ENCODE data around the gene RAC3. TPM values are rescaled to one million over a fixed set of nuclear protein-coding genes. Genes with fewer than 3 reads are reported as not detected.

Gene RAC3
- total RNA-seq, 1 donor from 2014 or later, result 0.82 TPM

DNA sequence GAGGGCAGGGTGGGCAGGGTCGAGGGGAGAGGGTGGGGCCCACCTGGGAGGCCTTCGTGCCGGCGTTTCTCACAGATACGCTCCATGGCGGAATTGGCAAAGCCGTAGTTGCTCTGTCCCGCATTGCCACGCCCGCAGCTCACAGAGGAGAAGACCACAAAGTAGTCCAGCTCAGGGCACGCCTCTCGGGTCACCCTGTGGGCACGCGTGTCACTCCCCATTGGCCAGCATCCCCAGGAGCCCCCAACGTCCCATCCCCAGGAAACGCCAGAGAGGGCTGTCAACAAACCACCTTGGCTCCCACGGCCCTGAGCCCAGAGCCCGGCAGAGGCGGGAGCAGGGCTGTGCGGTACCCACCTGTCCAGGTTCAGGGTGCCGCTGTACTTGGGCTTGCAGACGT is 50.5 kb downstream of the RAC3 start:
- Histone ChIP-seq H3K36me3 (peaks cover 79% of the 10 kb centered on the region), H3K27me3 (ENCODE audit: low read depth) (no peaks in the 10 kb centered on the region)
- TF ChIP-seq, protein P1, sequence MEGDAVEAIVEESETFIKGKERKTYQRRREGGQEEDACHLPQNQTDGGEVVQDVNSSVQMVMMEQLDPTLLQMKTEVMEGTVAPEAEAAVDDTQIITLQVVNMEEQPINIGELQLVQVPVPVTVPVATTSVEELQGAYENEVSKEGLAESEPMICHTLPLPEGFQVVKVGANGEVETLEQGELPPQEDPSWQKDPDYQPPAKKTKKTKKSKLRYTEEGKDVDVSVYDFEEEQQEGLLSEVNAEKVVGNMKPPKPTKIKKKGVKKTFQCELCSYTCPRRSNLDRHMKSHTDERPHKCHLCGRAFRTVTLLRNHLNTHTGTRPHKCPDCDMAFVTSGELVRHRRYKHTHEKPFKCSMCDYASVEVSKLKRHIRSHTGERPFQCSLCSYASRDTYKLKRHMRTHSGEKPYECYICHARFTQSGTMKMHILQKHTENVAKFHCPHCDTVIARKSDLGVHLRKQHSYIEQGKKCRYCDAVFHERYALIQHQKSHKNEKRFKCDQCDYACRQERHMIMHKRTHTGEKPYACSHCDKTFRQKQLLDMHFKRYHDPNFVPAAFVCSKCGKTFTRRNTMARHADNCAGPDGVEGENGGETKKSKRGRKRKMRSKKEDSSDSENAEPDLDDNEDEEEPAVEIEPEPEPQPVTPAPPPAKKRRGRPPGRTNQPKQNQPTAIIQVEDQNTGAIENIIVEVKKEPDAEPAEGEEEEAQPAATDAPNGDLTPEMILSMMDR (IDR thresholded peaks at IDR 0.05; ENCODE audit: borderline replicate concordance), result no peak

DNA sequence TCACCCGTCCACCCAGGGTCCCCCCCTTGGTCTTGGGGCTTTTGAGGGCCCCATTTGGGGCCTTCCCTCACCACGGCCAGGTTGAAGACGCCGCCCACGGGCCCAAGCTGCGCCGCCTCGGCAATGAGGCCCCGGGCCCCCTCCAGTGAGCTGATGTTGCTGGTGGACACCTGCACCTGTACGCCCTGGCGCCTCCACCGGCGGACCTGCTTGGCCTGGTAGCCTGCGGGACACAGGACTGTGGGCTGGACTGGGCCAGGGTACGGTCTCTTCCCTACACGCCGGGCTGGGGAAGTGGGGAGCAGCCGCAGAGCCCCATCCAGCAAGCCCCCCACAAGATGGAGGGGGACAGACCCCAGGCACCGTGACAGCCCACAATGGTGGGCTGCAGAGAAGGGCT is 51.0 kb downstream of the RAC3 start:
- DNase-seq, result no peak
- H3K36me3 ChIP-seq, result peaks cover 84% of the 10 kb centered on the region
- no peaks in the 10 kb centered on the region for H3K27me3 ChIP-seq (ENCODE audit: low read depth)
- TF ChIP-seq, protein P1 (IDR thresholded peaks at IDR 0.05; ENCODE audit: borderline replicate concordance), result no peak
- intact Hi-C loops (cut with micrococcal nuclease), result no loop called here
- no peak overlapping the region for H3K27ac ChIP-seq (replicated peaks)
- H3K9me3 ChIP-seq (replicated peaks), result no peaks in the 10 kb centered on the region
- no peak overlapping the region for H3K4me3 ChIP-seq
- no peaks in the 10 kb centered on the region for H3K4me1 ChIP-seq

More for the DNA sequence above, 50.5 kb downstream of the RAC3 start:
- no peak for DNase-seq
- Histone ChIP-seq H3K4me3 (no peak overlapping the region), H3K4me1 (no peaks in the 10 kb centered on the region), H3K9me3 (replicated peaks) (no peaks in the 10 kb centered on the region), H3K27ac (replicated peaks) (no peak overlapping the region)
- intact Hi-C loops (cut with micrococcal nuclease), result no loop called here

DNA sequence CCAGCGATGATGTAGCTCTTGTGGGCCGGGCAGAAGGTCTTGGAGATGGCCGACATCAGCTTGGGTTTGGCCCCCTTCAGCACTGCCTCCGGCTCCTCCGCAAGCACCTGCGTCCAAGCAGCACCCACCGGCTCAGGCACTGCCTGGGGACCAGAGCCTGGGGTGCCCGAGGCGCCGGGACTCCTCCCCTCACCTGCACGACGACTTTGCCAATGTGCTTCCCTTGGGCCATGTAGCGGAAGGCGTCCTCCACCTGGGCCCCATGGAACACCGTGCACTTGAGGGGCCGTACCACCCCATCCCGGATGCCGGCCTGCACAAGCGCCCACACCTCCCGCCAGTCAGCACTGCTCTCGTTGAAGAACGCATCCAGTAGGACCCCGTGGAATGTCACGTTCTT is 51.5 kb downstream of the RAC3 start:
- DNase-seq, result no peak
- intact Hi-C loops (cut with micrococcal nuclease), result no loop called here
- peaks cover 89% of the 10 kb centered on the region for H3K36me3 ChIP-seq
- TF ChIP-seq, protein P1 (IDR thresholded peaks at IDR 0.05; ENCODE audit: borderline replicate concordance), result no peak
- H3K9me3 ChIP-seq (replicated peaks), result no peaks in the 10 kb centered on the region
- no peak overlapping the region for H3K27ac ChIP-seq (replicated peaks)
- no peaks in the 10 kb centered on the region for H3K4me1 ChIP-seq
- no peak overlapping the region for H3K4me3 ChIP-seq
- H3K27me3 ChIP-seq (ENCODE audit: low read depth), result no peaks in the 10 kb centered on the region

Other genes with a start within 250 kb of the RAC3 start
- not detected for gene GCGR, start 227.5 kb upstream of the RAC3 start, total RNA-seq
- gene MCRIP1, start 198.4 kb upstream of the RAC3 start, total RNA-seq, result 110 TPM
- 0.25 TPM for gene PPP1R27, start 196.6 kb upstream of the RAC3 start, total RNA-seq
- gene P4HB, start 171.1 kb upstream of the RAC3 start, total RNA-seq, result 267 TPM
- gene ARHGDIA, start 160.3 kb upstream of the RAC3 start, total RNA-seq, result 95.1 TPM
- 32.1 TPM for gene ALYREF, start 140.1 kb upstream of the RAC3 start, total RNA-seq
- 161 TPM for gene ANAPC11, start 140.0 kb upstream of the RAC3 start, total RNA-seq
- 0.19 TPM for gene NPB, start 129.4 kb upstream of the RAC3 start, total RNA-seq
- 48.1 TPM for gene PCYT2, start 120.3 kb upstream of the RAC3 start, total RNA-seq
- gene SIRT7, start 113.5 kb upstream of the RAC3 start, total RNA-seq, result 8.5 TPM
- 24.3 TPM for gene MAFG, start 103.9 kb upstream of the RAC3 start, total RNA-seq
- gene PYCR1, start 94.4 kb upstream of the RAC3 start, total RNA-seq, result 3.8 TPM
- gene MYADML2, start 84.4 kb upstream of the RAC3 start, total RNA-seq, result 7.2 TPM
- not detected for gene NOTUM, start 70.5 kb upstream of the RAC3 start, total RNA-seq
- 27.5 TPM for gene ASPSCR1, start 54.0 kb upstream of the RAC3 start, total RNA-seq
- gene CENPX, start 8.8 kb upstream of the RAC3 start, total RNA-seq, result 26.3 TPM
- gene LRRC45, start 8.4 kb upstream of the RAC3 start, total RNA-seq, result 4.3 TPM
- 219 TPM for gene DCXR, start 6.0 kb downstream of the RAC3 start, total RNA-seq
- gene RFNG, start 20.1 kb downstream of the RAC3 start, total RNA-seq, result 21.1 TPM
- gene GPS1, start 20.2 kb downstream of the RAC3 start, total RNA-seq, result 85.9 TPM
- gene DUS1L, start 34.1 kb downstream of the RAC3 start, total RNA-seq, result 64.6 TPM
- gene FASN, start 66.6 kb downstream of the RAC3 start, total RNA-seq, result 13.6 TPM
- 8.1 TPM for gene CCDC57, start 181.2 kb downstream of the RAC3 start, total RNA-seq
- 8.5 TPM for gene SLC16A3, start 197.4 kb downstream of the RAC3 start, total RNA-seq
- gene CSNK1D, start 242.0 kb downstream of the RAC3 start, total RNA-seq, result 61.8 TPM